DMS114 treated with DMSO at 0.1 percent for 48 hours (cell line): Measurements from ENCODE around the gene DSN1.

Experiments used
- DNase-seq: peaks from one replicate; lab custom pipeline; 2025; ENCODE audit not compliant: unreplicated experiment; lab: John Stamatoyannopoulos, UW

Gene DSN1

DNA sequence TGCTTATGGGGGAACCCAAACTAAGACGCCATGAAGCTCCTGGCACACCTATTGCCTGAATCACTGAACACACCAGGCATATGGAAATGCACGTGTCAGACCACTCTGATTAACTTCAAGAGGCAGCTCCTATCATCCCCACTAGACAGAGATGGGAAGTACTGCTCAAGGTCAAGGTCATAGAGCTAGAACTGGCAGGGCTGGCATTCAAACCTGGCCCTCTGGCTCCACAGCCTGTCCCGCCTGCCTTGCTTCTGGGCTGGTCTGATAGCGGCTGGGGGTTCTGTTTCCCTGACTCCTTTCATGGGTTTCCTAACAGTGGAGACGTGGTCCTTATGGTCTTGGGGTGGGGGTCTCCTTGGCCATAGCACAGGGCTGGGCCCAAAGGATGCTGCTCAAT, 22.6 kb upstream of the DSN1 start:
- DNase-seq: no peak

DNA sequence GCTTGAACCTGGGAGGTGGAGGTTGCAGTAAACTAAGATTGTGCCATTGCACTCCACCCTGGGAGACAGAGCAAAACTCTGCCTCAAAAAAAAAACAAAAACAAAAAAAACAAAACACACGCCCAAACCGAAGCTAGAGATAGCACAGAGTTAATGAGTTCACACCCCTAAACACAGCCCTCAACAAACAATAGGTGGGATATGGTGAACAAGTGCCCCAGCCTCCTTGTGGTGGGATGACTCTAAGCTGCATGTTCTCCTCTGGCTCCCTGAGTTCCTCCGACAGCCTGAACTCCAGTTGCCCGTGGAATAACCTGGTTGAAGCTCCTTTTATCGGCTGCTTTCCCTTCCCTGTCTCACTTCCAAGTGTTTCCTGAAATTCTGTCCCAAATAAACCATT, 22.1 kb upstream of the DSN1 start:
- DNase-seq: no peak

DNA sequence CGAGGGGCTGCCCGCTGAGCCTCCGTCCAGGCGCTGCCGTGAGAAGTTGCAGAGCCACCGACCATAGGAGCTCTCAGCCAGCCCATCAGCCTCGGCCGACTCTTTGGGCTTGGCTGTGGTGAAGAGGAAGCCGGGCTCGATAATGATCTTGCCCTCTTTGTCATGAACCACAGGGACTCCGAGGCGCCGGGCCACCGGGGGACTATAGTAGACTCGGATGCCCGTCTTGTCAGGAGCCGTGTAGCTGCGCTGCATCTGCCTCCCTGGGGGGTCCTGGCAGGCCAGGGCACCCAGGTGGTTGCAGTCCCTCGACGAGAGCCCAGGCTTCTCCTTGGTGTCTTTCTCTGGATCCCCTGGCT, 20.5 kb upstream of the DSN1 start:
- DNase-seq: no peak

DNA sequence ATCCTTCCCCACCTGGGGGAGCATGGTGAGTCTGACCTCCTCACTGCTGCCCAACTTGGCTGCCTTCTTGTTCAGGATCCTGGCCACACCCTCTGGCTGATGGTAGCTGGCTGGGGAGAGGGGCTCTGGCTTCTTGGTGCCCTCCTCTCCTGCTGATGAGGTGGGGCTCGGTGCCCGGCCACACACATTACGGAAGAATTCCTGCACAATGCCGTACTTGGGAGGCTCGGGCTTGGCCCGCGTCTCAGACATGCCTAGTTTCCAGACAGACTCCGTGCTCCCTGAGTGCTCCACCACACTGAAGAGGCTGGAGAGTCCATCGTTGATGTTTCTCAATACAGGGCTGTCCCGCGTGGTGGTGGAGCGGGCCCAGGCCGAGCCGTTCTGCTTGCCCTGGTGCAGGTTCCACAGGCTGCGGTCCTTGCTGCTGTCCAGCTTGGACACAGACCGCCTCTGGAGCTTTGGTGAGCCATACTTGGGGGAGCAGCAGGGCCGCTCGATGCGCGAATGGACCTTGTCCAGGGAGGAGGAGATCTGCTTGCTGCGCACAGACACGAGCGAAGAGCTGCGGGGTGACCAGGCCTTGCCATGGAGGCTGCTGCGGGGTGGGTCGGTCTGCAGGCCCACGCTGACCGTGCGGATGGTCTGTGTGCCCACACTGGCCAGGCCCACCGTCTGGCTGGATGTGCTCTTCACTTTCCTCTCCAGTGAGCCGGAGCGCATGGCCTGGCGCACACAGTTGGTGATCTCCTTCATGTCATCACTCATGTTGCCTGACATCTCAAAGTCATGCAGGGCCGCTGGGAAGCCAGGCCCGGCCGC, 19.9 kb upstream of the DSN1 start:
- DNase-seq: no peak

DNA sequence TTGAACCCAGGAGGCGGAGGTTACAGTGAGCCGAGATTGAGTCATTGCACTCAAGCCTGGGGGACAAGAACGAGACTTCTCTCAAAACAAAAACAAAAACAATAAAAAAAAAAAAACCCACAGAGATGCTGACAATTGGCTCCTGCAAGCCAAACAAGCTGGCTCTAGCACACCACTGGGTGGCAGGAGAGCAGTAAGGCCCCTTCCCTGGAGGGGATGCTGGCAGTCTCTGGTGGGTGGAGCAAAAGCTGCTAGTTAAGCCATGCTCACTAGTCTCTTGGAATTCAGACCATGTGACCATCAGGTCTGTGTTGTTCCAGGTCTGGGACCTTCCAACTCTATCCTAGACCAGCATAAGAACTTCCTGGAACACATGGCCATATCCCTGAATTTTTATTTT, 18.9 kb upstream of the DSN1 start:
- peak; percentile 26 for DNase-seq

DNA sequence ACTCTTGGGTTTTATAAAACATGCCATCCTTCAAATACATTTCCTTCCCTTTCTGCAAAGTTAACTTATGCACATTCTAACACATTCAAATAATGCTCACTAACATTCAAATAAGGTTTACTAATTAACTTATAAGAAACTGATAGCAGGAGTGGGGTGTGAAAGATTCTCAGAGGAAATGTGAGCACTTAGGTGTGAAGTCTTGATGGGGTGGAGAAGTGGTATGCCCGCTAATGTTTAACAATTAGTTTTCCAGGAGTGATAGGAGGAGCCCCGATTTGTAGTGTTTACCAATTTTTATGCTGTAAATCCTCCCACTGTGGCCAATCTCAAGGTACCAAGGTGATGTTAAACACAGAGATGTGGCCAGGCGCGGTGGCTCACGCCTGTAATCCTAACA, 18.3 kb upstream of the DSN1 start:
- no peak for DNase-seq

DNA sequence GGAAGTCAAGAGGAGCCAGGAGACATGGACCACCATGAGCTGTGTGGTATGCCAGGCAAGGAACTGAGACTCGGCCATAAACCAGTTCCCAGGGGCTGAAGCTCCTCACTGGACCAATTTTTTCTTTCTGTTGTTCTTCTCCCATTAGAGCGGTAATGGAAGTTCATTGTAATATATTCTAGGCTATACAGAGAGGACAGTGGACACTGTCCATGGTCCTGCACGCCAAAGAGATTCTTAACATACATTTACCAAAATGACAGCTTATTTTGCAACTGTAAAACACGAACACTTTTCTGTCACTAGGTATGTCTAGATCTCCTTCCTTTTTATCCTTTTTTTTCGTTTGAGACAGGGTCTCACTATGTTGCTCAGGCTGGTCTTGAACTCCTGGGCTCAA, 13.1 kb upstream of the DSN1 start:
- DNase-seq: no peak

DNA sequence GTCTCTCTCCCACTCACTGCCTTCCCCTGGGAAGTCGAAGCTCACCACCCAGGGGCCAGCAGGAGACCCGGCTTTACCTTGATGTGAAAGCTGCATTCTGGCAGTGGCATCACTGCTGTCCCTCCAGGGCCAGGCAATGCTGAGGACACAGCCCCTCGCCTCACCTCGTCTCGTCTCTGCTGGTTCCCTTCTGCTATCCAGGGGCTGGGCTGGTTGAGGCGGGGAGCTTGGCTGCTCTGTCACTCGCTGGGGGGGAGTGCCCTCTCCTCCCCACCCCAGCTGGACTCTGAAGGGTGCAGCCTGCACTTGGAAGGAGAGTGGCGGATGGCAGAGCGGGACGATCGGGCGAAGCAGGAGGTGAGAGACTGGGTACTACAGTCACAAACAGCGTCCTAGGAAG, 12.7 kb upstream of the DSN1 start:
- DNase-seq: no peak

DNA sequence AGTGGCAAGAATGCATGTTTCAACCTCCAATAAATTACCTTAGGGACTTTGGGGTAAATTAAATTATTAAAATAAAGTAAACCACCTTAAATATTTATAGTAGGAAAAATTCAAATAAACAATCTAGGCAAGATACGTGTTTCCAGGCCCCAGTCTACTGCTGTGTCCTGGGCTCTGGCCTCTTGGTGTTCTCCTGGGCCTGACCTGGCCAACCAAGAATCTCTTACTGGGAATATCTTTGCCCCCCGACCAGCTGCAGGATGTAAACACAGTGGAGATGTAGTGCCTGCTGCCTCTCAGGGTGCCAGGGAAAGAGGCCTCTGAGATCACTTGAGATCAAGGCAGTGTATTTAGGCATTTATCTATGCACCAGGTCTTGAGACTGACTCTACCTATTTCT, 11.7 kb upstream of the DSN1 start:
- no peak for DNase-seq

DNA sequence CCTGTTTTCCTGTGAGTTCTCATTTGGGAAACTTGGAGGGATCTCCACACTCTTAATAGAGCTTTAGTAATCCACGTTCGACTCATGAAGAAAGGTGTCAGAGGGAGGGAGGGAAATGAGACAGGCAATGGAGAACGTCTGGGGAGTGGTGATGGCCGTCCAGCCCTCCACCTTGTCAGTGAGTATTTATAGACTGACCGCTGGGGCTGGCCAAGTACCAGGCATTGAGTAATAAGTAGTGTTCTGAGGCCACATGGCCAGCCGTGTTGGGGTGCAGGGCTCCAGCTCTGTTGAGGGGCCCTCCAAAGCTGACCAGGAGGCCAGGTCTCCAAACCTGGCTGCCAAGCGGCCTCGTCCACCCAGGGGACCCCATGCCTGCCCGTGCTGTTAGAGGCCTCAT, 11.3 kb upstream of the DSN1 start:
- DNase-seq: no peak

DNA sequence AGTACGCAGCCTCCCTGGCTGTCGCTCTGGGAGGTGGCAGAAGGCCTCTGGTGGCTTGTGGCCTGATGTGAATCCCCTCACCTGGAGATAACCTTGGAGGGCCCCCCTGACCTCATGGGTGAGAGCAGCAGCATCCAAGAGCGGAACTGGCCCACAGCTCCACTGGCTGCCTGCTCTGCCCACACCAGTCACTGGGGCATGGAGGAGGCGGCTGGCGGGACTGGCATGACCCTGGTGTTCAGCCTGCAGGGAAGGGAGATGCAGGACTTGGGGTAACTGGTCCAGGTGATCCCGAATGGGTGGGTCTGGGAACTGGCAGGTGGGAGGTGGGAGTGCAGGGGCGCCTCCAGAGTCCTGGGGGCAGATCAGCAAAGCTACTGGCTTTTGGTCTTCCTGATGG, 10.6 kb upstream of the DSN1 start:
- DNase-seq: no peak

DNA sequence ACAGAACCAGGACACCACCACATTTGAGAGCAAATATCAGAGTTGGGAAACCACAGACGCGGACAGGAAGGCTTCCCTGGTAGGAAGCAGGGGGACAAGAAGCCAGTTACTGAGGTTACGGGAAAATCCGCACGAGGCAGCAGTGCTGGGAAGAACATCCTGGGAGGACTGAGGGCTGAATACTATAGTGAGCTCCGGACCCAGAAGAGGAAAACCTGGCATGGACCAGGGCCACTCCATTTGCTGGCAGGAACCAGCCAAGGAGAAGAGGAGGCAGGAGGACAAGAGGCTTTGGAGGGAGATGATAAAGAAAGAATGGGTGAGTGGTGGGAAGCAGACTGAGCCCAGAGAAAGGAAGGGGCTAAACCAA, 6.1 kb upstream of the DSN1 start:
- no peak for DNase-seq

DNA sequence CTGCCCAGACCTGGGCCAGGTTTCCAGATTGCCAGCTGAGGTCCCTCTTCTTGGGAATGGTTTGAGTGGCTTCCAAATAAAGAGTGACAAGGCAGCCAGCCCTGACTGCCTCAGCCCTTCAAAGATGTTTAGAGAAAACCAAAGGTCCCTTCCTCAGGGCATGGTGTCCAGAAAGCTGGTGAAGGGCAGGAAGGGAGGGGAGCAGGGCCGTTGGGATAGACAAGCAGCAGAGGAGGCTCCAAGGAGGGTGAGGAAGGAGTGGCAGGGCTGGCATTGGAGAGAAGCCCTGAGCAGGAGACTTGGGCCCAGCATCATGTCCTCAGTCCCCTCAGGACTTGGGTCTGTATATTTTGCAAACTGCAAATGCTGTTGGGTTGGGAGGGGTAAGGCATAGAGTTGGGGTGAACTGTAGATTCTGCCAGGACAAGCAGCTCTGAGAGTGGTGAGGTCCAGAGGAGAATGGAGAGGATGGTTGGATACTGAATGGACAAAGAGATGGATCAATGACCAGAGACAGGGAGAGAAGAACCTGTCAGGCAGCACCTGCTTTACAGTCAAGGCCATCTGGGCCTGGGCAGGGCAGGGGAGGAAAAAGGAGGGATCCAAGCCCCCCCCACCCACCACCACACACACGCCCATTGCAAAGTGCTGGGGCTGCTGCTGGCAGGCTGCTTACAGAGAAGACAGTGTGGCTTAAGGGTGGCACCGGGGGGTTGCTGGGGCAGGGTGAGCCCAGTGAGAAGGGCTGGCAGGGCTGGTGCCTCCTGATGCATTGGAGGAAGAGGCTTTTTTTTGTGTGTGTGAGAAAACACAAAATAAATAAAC, 5.5 kb upstream of the DSN1 start:
- no peak for DNase-seq

DNA sequence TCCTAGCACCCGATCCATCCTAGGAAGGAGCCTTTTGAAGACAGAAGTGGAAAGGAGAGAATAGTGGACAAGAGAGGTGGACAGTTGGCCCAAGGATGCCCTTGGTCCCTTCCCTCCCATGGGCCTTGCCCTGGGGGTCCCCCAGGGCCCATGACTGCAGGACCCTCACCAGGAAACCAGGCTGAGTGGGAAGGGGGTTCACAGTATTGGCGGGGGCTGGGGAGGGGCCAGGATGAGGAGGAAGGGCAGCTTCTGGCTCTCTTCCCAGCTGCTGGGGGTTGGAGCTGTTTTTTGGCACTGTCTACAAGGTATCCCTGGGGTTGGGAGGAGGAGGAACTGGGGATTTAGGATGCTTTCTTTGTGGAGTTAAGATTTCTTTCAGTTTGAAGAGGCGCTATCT, 4.0 kb upstream of the DSN1 start:
- no peak for DNase-seq

DNA sequence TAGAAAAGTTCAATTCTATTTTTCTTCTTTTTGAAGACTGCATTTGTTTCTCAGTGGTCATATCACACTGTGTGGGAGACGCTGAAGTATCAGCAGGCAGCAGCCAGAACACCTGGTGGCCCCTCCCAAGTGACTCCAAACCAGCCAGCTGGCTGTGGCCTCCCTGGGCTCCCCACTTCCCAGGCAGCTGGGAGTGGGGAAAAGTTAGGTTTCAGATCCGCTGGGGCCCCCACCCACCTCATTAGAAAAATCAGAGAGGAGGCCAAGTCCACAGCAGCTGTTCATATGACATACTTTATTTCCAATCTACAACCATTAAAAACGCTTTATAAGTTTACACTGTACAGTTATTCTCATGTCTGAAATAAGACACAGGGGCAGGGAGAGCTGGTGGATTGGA, 3.6 kb upstream of the DSN1 start:
- no peak for DNase-seq

DNA sequence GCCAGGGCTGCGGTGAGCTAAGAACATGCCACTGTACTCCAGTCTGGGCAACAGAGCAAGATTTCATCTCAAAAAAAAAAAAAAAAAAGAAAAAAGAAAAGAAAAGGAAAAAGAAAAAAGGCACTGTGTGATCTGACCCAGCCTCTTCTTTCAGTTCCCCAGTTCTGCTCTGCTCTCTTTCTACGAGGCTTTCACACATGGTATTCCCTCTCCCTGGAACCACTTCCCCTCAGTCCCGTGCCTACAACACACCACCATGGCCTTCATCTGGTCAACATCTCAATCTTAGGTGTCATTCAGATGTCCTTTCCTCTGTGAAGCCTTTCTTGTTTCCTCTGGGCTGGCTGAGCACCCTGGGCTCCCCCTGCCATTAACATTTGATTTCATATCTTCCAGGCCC, 2.3 kb upstream of the DSN1 start:
- DNase-seq: no peak

DNA sequence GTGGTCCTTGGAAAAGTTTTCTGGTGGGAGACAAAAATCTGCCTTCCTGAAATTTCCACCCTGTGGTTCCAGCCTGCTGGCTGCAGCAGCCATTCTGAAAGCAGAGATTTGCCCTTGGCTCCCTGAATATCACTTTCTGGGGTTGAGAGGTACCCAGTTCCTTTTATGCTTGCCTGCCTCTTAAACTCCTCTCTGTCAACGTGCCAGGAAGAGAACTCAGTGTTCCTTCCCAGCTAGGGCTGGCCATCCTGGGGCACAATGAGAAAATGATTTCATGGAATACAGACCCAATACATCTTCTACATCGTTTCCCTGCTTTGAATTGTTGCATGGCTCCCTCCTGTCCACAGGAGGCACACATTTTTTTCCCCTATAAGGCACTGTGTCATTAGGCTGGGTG, 1.6 kb upstream of the DSN1 start:
- no peak for DNase-seq

DNA sequence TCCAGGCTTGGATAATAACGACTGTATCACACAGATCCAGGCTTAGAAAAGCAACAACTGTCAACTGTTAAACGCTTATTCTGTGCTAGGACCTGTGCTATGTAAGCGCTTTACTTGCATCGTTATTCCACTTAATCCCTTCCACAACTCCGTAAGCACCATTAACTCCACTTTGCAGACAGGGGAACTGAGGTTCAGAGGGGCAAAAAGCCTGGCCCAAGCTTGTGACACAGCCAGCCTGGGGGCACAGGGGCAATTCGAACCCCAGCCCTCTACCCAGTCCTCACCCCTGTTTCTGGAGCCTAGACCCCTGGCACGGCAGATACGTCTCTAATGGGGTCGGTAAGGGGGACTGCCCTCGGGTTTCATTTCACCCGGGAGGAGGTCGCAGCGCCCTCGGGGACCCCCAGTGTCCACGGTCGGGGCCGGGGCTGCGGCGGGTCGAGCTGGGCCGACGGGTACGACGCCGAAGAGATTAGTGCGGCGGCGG, 411 bp downstream of the DSN1 start:
- DNase-seq: no peak

DNA sequence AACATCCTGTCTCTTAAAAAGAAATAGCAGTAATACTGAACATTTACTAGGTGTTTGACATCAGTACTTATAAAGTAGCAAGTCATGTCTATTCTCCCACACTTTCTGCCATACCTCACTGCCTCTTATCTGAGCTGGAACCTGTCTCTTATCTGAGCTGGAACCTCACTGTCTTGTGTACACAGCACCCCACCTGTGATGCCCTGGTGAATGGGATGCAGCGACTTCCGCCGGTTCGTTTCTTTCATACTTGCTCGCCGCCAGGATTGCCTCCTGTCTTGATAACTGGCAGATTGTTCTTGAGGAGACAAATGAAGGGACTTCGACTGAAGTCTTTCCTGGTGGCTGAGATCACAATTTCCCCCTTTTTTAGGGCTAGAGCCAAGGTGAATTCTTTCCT, 2.9 kb downstream of the DSN1 start:
- no peak for DNase-seq

DNA sequence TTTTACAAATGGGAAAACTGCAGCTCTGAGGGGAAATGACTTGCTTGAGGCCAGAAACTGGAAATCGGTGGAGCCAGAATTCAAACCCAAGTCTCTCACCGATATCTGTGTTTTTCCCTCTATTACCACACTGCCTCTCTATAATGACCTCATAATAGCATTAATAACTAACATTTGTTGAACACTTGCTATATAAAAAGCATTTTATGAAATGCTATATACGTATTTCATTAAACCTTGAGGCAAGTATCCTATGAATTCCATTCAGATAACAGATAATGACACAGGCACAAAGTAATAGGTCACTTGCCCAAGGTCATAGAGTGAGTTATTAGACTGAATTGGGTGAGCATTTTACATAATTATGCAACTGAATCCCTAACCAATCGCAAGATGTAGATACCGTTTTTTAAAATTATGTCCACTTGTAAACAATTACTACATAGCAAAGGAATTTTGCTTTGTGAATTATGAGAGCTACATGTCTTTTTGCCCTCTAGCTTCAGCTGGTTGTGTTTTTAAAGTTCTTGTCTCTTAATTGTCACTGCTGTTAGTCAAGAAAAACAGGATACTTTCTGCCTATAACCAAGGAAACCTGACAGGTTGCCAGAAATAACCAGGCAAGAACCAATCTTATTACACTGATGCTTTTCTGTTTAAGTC, 4.7 kb downstream of the DSN1 start:
- no peak for DNase-seq

DNA sequence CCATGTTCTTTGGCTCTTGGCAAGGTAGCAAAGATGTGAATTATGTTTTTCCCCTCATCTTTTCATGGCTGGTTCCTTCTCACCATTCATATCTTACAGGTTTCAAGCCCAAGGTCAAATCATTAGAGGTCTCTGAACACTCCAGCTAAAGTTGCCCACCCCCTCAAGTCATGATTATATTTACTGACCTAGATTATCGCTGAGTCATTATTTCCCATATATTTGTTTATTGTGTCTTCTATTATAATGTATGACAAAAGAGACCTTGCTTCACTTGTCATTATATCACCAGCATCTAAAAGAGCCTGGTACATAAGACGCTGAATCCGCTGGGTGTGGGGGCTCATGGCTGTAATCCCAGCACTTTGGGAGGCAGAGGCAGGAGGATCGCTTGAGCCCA, 12.4 kb downstream of the DSN1 start:
- DNase-seq: no peak

DNA sequence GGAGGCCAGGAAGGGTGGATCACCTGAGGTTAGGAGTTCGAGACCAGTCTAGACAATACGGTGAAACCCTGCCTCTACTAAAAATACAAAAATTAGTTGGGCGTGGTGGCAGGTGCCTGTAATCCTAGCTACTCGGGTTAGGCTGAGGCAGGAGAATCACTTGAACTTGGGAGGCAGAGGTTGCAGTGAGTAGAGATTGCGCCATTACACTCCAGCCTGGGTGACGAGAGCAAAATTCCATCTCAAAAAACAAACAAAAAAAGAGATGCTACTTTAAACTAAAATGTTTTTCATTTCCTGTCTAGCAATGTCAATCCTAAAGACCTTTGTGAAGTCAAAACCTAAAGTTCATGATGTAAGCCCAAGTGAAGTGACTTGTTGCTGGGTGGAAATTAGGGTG, 12.9 kb downstream of the DSN1 start:
- no peak for DNase-seq
